GM18867 (cell line): ENCODE data around the gene AKAP17A.
"Not testable (repeated sequence)": the region's sequence is repeated elsewhere in the genome, so short reads cannot be mapped to it uniquely, and the experiment has no call there.

Experiments
- ATAC-seq: cut with Tn5 transposase; IDR thresholded peaks from one replicate; pipeline ENCODE4 v1.9.1; 2021; ENCODE audit warnings: mild to moderate bottlenecking, moderate library complexity; ENCODE audit not compliant: unreplicated experiment

The AKAP17A gene

DNA sequence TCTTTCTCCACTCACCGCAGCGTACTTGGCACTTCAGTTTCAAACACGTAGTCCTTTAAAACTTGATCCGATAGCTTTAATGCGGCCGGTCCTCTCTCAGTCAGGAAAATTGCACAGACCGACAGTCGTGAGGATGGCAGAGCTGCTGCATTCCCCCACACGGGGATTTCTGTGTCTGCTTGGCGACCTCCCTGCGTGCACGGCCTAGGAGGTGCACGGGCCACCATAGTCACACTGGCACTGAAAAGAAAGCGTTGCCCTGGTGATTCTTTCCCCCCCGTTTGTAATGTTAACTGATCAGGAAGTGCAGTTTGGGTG is 10.3 kb downstream of the AKAP17A start:
- no peak for ATAC-seq

DNA sequence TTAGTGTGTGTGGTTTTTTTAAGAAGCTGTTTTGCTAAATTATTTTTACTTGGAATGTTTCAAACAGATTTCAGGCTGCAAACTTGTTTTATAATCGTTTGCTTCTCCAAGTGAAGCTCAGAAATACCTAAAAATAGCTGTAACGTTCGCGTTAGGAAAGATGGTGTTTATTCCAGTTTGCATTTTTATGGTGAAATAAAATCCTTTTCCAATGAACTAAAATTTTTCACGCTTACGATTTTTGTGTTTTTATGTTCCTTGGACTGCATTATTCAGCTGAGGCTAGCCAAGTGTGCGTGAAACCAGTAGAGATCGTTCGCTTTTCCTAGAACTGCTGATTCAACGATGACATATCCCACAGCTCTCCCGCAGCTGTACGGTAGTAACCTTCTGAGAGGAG is 10.9 kb downstream of the AKAP17A start:
- ATAC-seq = no peak

DNA sequence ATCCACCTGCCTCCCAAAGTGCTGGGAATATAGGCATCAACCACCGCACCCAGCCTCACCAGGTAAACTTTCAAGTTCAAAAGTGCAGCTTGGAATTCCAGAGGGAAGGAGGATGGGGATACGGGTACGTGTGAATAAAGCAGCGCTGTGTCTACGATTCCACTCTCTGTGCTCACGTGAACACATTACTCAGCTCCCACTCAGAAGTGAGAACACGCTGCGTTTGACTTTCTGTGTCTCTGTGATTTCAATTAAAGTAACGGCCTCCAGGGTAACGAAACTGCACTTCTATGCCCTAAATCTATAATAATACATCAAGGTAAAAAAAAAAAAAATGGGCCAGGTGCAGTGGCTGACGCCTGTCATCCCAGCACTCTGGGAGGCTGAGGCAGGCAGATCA is 15.1 kb downstream of the AKAP17A start:
- ATAC-seq = no peak

DNA sequence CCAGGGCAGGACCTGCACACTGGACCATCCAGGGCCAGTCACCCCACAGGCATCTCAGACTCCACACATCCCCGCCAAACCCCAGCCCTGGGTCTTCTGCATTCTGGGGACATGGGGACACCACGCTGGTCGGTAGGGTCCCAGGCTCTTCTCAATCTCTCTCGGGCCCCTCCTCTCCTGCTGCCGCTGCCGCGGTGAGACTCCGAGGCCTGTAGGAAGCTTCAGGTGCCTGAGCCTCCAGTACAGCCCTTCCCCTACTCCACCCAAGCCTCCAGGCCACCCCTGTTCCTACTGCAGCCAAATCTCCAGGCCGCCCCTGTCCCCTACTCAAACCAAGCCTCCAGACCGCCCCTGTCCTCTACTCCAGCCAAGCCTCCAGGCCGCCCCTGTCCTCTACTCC is 17.9 kb downstream of the AKAP17A start:
- ATAC-seq = no peak

DNA sequence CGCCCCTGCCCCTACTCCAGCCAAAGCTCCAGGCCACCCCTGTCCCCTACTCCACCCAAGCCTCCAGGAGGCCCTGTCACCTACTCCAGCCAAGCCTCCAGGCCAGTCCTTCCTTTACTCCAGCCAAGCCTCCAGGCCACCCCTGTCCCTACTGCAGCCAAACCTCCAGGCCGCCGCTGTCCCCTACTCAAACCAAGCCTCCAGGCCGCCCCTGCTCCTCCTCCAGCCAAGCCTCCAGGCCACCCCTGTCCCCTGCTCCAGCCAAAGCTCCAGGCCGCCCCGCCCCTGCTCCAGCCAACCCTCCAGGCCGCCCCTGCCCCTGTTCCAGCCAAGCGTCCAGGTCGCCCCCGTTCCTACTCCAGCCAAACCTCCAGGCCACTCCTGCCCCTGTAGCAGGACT is 18.4 kb downstream of the AKAP17A start:
- ATAC-seq = no peak

DNA sequence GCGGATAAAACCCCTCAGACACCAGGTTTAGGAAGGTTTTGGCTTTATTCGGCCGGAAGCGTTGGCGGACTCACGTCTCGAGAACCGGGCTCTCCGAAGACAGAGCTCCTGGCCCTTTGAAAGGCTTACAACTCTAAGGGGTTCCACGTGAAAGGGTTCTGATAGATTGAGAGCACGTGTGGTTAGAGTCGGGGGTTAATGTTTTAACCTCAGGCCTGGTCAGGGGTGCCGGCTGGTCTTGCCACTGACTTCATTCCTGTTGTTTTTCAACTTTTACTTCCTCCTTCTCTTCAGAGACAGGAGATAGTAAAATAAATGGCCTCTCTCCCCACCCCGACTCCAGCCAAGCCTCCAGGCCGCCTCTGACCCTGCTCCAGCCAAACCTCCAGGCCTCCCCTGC is 18.8 kb downstream of the AKAP17A start:
- ATAC-seq = no peak

DNA sequence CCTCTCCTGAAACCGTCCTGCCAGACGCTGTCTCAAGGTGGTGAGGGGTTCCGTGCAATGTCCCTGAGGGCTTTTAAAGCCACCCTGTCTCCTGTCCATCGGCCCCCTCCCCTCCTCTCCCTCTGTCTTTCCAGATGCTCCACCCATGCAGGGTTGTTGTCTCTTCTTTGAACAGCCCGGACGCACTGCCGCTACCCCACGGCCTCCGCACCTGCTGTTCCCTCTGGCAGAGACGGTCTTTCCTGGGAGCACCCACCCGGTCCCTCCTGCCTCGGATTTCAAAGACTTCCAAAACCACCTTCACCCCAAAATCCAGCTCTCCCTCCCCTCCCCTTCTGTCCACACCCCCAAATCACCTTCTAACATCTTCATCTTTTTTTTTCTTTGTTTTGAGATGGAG is 19.3 kb downstream of the AKAP17A start:
- no peak for ATAC-seq

DNA sequence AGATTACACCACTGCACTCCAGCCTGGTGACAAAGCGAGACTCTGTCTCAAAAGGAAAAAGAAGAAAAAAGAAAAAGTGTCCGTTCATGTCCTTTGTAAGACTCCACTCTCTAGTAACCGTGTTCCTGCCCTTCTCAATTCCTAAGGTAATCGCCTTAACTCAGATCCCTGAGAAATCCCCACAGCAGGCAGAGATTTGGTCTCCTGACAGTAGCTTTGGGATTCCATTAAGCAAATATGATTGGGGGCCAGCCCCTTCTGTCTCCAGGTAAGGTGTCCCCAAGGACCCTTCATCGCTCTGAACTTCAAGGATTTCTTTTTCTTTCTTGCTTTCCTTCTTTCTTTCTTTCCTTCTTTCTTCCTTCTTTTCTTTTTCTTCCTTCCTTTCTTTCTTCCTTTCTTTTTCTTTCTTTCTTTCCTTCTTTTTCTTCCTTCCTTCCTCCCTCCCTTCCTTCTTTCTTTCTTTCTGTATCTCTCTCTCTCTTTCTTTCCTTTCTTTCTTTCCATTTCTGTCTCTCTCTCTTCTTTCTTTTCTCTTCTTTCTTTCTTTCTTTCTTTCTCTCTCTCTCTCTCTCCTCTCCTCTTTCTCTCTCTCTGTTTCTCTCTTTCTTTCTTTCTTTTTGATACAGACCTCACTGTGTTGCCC is 21.4 kb downstream of the AKAP17A start:
- no peak for ATAC-seq

DNA sequence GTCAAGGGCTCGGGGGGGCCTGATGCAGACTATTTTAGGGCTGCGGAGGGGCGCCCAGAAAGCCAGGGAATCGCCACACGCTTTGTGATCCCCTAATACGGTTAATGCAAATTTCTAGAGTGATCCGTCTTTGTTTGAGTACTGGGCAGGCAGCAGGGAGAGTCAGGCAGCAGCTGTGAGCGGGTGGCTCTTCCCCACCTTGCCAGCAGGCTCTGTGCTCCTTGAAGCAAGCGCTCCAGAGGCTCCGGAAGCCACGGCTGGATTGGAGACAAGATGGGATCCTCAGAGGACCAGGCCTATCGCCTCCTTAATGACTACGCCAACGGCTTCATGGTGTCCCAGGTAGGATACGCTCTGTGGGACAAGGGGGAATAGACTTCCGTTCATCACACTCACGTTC is 23.5 kb downstream of the AKAP17A start, which contains the start of gene ASMT:
Gene ASMT, plus strand, starts transcription at position 133 of the 400 bp plus-strand sequence. Its CDS starts 141 bp downstream, at position 274.
- no peak for ATAC-seq

DNA sequence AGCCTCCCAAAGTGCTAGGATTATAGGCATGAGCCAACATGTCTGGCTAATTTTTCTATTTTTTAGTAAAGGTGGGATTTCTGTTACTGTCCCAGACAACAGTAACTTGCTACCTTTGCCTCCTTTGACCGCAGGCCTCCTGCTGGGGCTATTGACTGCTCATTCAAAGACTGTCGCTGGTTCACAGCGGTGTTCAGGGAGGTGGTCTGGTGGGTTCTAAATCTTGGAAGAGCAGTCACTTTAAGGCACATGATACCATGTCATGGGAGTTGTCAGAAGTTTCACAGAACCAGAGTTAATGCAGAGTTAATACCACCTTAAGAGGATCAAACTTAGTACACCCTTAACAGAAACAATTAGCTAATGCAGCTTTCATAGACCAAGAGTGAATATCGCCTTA is 27.3 kb downstream of the AKAP17A start:
- ATAC-seq = no peak

DNA sequence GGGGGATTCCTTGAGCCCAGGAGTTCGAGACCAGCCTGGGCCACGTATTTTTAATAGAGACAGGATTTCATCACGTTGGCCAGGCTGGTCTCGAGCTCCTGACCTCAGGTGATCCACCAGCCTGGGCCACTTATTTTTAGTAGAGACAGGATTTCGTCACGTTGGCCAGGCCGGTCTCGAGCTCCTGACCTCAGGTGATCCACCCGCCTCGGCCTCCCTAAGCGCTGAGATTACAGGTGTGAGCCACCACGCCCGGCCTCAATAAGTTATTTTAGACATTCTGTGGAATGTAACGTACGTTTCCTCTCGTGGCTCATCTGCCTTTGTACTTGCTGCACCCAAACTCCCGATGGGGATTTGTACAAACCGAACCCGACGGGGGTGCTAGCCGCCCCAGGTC is 32.3 kb downstream of the AKAP17A start:
- ATAC-seq = no peak

DNA sequence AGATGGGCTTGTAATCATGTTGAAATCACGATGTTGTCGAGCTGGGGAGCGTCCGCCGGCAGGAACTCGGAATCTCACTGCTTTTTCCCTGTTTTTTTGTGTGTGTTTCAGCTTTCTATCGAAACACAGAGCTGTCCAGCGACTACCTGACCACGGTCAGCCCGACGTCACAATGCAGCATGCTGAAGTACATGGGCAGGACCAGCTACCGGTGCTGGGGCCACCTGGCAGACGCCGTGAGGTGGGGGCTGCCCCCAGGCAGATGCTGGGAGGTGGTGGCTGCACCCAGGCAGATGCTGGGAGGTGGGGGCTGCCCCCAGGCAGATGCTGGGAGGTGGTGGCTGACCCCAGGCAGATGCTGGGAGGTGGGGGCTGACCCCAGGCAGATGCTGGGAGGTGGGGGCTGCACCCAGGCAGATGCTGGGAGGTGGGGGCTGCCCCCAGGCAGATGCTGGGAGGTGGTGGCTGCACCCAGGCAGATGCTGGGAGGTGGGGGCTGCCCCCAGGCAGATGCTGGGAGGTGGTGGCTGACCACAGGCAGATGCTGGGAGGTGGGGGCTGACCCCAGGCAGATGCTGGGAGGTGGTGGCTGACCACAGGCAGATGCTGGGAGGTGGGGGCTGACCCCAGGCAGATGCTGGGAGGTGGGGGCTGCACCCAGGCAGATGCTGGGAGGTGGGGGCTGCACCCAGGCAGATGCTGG is 32.9 kb downstream of the AKAP17A start:
- ATAC-seq = not testable (repeated sequence)

DNA sequence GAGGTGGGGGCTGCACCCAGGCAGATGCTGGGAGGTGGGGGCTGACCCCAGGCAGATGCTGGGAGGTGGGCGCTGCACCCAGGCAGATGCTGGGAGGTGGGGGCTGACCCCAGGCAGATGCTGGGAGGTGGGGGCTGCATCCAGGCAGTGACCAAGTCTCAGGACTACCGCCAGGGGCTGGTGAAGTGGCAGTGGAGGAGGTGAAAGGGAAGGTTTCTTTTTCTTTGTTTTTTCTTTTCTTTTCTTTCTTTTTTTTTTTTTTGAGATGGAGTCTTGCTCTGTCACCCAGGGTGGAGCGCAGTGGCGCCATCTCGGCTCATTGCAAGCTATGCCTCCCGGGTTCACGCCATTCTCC is 33.4 kb downstream of the AKAP17A start:
- not testable (repeated sequence) for ATAC-seq

DNA sequence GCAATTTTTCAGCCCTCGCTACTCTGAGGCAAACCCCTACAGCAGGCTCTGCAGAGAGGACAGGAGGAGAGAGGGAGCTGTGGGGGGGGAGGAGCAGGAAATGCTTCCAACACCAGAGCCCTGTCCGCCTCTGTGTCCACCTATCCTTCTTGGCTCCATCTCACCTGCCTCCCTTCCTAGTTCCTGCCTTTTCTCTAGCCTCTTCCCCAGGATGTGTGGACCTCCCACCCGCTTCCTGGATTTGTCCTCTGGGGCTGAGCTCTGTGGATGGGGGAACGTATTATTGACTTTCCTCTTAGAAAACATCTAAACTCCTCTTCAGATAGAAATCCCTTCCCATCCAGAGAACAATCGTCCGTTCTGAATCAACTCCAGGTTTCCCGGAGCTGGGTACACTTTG is 37.8 kb downstream of the AKAP17A start:
- ATAC-seq = no peak

DNA sequence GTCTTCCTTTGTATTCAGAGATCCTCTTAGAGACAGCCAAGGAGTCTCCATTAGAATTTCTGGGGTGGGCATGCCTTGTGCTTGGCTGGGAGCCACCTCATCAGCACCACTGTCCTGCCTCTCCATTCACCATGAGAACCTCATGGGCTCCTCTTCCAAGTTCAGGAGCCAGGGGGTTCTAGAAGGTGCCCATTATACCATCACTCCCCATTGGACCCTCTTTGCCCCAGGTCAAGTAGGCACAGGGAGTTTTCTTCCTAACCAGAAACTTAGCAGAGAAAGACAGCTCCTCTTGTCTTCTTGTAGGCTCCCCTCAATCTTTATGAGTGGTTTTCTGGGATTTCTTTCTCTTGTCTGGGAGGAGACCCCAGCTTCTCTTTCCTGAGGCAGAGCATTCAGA is 54.6 kb downstream of the AKAP17A start:
- no peak for ATAC-seq

DNA sequence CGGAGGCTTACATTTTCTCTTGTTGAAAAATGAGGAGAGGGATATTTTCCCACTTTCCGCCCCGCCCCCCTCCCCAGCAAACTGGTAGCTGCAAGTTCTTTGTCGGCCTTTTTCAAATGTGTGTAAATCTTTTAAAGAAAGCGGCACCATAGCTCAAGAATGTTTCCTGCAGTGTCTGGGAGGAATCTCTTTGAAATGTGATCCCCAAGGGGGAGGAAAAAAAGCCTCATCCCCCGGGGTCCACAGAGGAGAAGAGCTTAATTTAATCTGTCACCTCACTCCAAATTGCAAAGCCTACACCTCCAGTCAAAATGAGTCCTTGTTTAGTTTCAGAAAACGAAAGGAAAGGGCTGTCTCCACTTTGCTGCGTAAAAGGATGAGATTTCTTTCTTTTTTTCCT is 58.2 kb downstream of the AKAP17A start:
- ATAC-seq = no peak
